Activated T-helper 1 cell treated with anti-CD3 and anti-CD28 coated beads, Interleukin-2, amount 50 U/mL, for 16 hours (primary cell): ENCODE data around the gene PRRG1.
"Not testable (repeated sequence)": the region's sequence is repeated elsewhere in the genome, so short reads cannot be mapped to it uniquely, and the experiment has no call there.

Experiments
- DNase-seq, 2 donors: peaks; one replicate each; pipeline ENCODE4 v3.0.0-alpha.2; 2020; ENCODE audit warnings: low read depth in 1 of 2, low spot score in 1 of 2

Gene PRRG1

GRCh38 chrX:37349221-37350033, at the start of gene PRRG1:
Gene PRRG1, plus strand, starts transcription at chrX:37349364. Its CDS starts 56,886 bp downstream, at chrX:37406250.
- no peak for DNase-seq

GRCh38 chrX:37302569-37302968, 46.6 kb upstream of the PRRG1 start:
- no peak for DNase-seq

GRCh38 chrX:37305238-37305637, 43.9 kb upstream of the PRRG1 start:
- not testable (repeated sequence) for DNase-seq

GRCh38 chrX:37314531-37314930, 34.6 kb upstream of the PRRG1 start:
- DNase-seq = no peak

GRCh38 chrX:37315511-37316248, 33.5 kb upstream of the PRRG1 start:
- no peak for DNase-seq

GRCh38 chrX:37320541-37321203, 28.5 kb upstream of the PRRG1 start:
- no peak for DNase-seq

GRCh38 chrX:37330642-37331041, 18.5 kb upstream of the PRRG1 start:
- no peak for DNase-seq

GRCh38 chrX:37331546-37331945, 17.6 kb upstream of the PRRG1 start:
- DNase-seq = no peak

GRCh38 chrX:37332055-37332454, 17.1 kb upstream of the PRRG1 start:
- no peak for DNase-seq

- DNase-seq = no peak
These were observed 16.0 kb upstream of the PRRG1 start for GRCh38 chrX:37332987-37333658.

- DNase-seq = no peak
These were observed 1.7 kb upstream of the PRRG1 start for GRCh38 chrX:37347420-37347819.

- DNase-seq = no peak
These were observed 763 bp upstream of the PRRG1 start for GRCh38 chrX:37348231-37348970.

GRCh38 chrX:37348971-37349220, 268 bp upstream of the PRRG1 start:
- DNase-seq = no peak

GRCh38 chrX:37350034-37350365, 836 bp downstream of the PRRG1 start:
- DNase-seq = no peak

GRCh38 chrX:37353646-37354045, 4.5 kb downstream of the PRRG1 start:
- no peak for DNase-seq

GRCh38 chrX:37357436-37357835, 8.3 kb downstream of the PRRG1 start:
- no peak for DNase-seq

GRCh38 chrX:37361596-37361995, 12.4 kb downstream of the PRRG1 start:
- DNase-seq = no peak

GRCh38 chrX:37364666-37365065, 15.5 kb downstream of the PRRG1 start:
- no peak for DNase-seq

GRCh38 chrX:37367946-37368345, 18.8 kb downstream of the PRRG1 start:
- DNase-seq = no peak

- DNase-seq = no peak
These were observed 21.5 kb downstream of the PRRG1 start for GRCh38 chrX:37370499-37371141.

GRCh38 chrX:37371578-37371991, 22.4 kb downstream of the PRRG1 start:
- DNase-seq = no peak
